HepG2 (cell line): Measurements from ENCODE around the gene FRMD4A.

ENCODE experiments used
- ATF4 ChIP-seq, 2 experiments: fragments of 450-650 bp in 1 of 2; sonication (generic) in 1 of 2; formaldehyde crosslinking; IDR thresholded peaks; 2 replicates each; pipeline versions ENCODE4 v1.5.0 to v1.8.0; 2020 to 2022; ENCODE audit warnings: mild to moderate bottlenecking in 1 of 2, missing genetic modification reagents in 1 of 2
- CTCF ChIP-seq: sonication (generic); formaldehyde crosslinking; IDR thresholded peaks from 2 replicates; pipeline ENCODE4 v1.5.0; 2020; ENCODE audit warnings: mild to moderate bottlenecking, missing genetic modification reagents, moderate library complexity
- FOXK2 ChIP-seq: fragments of 450-650 bp; IDR thresholded peaks from 2 replicates; pipeline ENCODE4 v1.6.1; 2016
- NR2C2 ChIP-seq: sonication (generic); formaldehyde crosslinking; IDR thresholded peaks from 2 replicates; pipeline ENCODE4 v1.4.0; 2020; ENCODE audit warnings: missing genetic modification reagents, mild to moderate bottlenecking, moderate library complexity, borderline replicate concordance
- RFX1 ChIP-seq: fragments of 450-650 bp; IDR thresholded peaks from 2 replicates; pipeline ENCODE4 v1.6.1; 2017
- RXRA ChIP-seq: sonication (generic); formaldehyde crosslinking; IDR thresholded peaks from 2 replicates; pipeline ENCODE4 v1.5.1; 2020; ENCODE audit warnings: missing genetic modification reagents
- SMAD3 ChIP-seq: sonication (generic); formaldehyde crosslinking; IDR thresholded peaks from 2 replicates; pipeline ENCODE4 v1.4.0; 2020; ENCODE audit warnings: missing genetic modification reagents
- TFE3 ChIP-seq: IDR thresholded peaks from 2 replicates; pipeline ENCODE4 v1.6.1; 2016
- ZNF263 ChIP-seq: sonication (generic); formaldehyde crosslinking; IDR thresholded peaks from 2 replicates; pipeline ENCODE4 v1.4.0; 2020; ENCODE audit warnings: missing genetic modification reagents
- ZNF652 ChIP-seq: IDR thresholded peaks from 2 replicates; pipeline ENCODE4 v1.6.1; 2016; ENCODE audit warnings: low read depth, borderline replicate concordance

- no peak for TF ChIP-seq CTCF
- no peak for TF ChIP-seq ATF4 (CRISPR knock-in tag; IDR thresholded peaks at IDR 0.05)
- TF ChIP-seq NR2C2 (CRISPR knock-in tag): no peak
- no peak for TF ChIP-seq RXRA (CRISPR knock-in tag)
- no peak for TF ChIP-seq ZNF263 (CRISPR knock-in tag)
- no peak for TF ChIP-seq SMAD3 (CRISPR knock-in tag)
- TF ChIP-seq TFE3 (CRISPR knock-in tag): no peak
- TF ChIP-seq RFX1: no peak
- TF ChIP-seq FOXK2: no peak
- TF ChIP-seq ZNF652 (CRISPR knock-in tag): no peak
Observed at GRCh38 chr10:13972609-13973008, 358.1 kb downstream of the FRMD4A start.
